Loucy (cell line): ENCODE results near the gene ANKRD34A.

ENCODE experiments used
- H2AFZ ChIP-seq: fragments of 200-600 bp; sonication (generic); 2 replicates; pipeline ENCODE4 v1.6.0; 2016; ENCODE audit warnings: antibody characterized with exemption, mild to moderate bottlenecking, low read length, moderate library complexity
- H3F3A ChIP-seq: fragments of 200-600 bp; 2 replicates; pipeline ENCODE4 v1.6.0; 2016; ENCODE audit warnings: antibody characterized with exemption, low read depth, mild to moderate bottlenecking
- H3K27me3 ChIP-seq: fragments of 200-600 bp; sonication (generic); 2 replicates; pipeline ENCODE4 v1.6.1; 2014; ENCODE audit warnings: low read length, mild to moderate bottlenecking; ENCODE audit not compliant: insufficient read depth, poor library complexity, severe bottlenecking
- H3K36me3 ChIP-seq: fragments of 200-600 bp; sonication (generic); 2 replicates; pipeline ENCODE4 v1.6.1; 2016; ENCODE audit warnings: low read length; ENCODE audit not compliant: insufficient read depth
- H3K4me1 ChIP-seq: fragments of 200-600 bp; sonication (generic); 2 replicates; pipeline ENCODE4 v1.5.1; 2014; ENCODE audit warnings: low read length, mild to moderate bottlenecking; ENCODE audit not compliant: insufficient read depth, poor library complexity, severe bottlenecking
- H3K4me2 ChIP-seq: fragments of 200-600 bp; sonication (generic); 2 replicates; pipeline ENCODE4 v1.6.0; 2014; ENCODE audit warnings: antibody characterized with exemption, low read length, low read depth, mild to moderate bottlenecking; ENCODE audit not compliant: poor library complexity, severe bottlenecking
- H3K4me3 ChIP-seq: fragments of 200-600 bp; sonication (generic); 2 replicates; pipeline ENCODE4 v1.5.1; 2014; ENCODE audit warnings: low read length, mild to moderate bottlenecking, mixed read lengths; ENCODE audit not compliant: poor library complexity, severe bottlenecking
- H3K79me2 ChIP-seq: fragments of 200-600 bp; sonication (generic); 2 replicates; pipeline ENCODE4 v1.6.1; 2014; ENCODE audit warnings: low read length; ENCODE audit not compliant: insufficient read depth
- H3K9ac ChIP-seq: fragments of 200-600 bp; sonication (generic); 2 replicates; pipeline ENCODE4 v1.6.0; 2014; ENCODE audit warnings: mild to moderate bottlenecking, low read depth, low read length, moderate library complexity; ENCODE audit not compliant: poor library complexity, severe bottlenecking
- H3K9me2 ChIP-seq: fragments of 200-600 bp; sonication (generic); replicated peaks from 2 replicates; pipeline ENCODE4 v1.6.1; 2016; ENCODE audit warnings: low read depth, low read length, mixed read lengths
- H3K9me3 ChIP-seq: fragments of 200-600 bp; sonication (generic); 2 replicates; pipeline ENCODE4 v1.6.1; 2014; ENCODE audit warnings: mild to moderate bottlenecking, antibody characterized with exemption, low read length, low read depth; ENCODE audit not compliant: insufficient read depth
- H4K20me1 ChIP-seq: fragments of 200-600 bp; sonication (generic); 2 replicates; pipeline ENCODE4 v1.6.0; 2014; ENCODE audit warnings: antibody characterized with exemption, low read length, mild to moderate bottlenecking; ENCODE audit not compliant: insufficient read depth, poor library complexity, severe bottlenecking
- CTCF ChIP-seq: fragments of 200-600 bp; sonication (generic); conservative IDR thresholded peaks from 2 replicates; pipeline ENCODE4 v1.5.1; 2014; ENCODE audit warnings: mild to moderate bottlenecking, antibody characterized with exemption, low read length
- EZH2phosphoT487 ChIP-seq: fragments of 200-600 bp; IDR thresholded peaks from 2 replicates; pipeline ENCODE4 v1.6.1; 2018; ENCODE audit warnings: antibody characterized with exemption, mild to moderate bottlenecking, moderate library complexity, borderline replicate concordance

ANKRD34A gene

GRCh38 chr1:145999321-146000024 lies 35.1 kb upstream of the ANKRD34A start:
- H3F3A ChIP-seq = 0 out of 2 replicates have a peak, but pooled peaks cover 4% of the 10 kb centered on the region
- H3K9me3 ChIP-seq = no peaks in the 10 kb centered on the region
- H3K4me3 ChIP-seq = no peak overlapping the region
- H3K4me2 ChIP-seq = peak overlapping the region; percentile 33
- peaks cover 25% of the 10 kb centered on the region for H3K79me2 ChIP-seq
- peaks cover 9% of the 10 kb centered on the region for H3K27me3 ChIP-seq
- peaks cover 21% of the 10 kb centered on the region for H3K4me1 ChIP-seq
- H3K9me2 ChIP-seq = no peaks in the 10 kb centered on the region
- peaks cover 9% of the 10 kb centered on the region; the same call in 1 of the 2 replicates for H3K36me3 ChIP-seq
- H3K9ac ChIP-seq = peak overlapping the region; percentile 38
- TF ChIP-seq EZH2phosphoT487 (no peak), CTCF (no peak)
- peak overlapping the region; percentile 9; the same call in 1 of the 2 replicates for H2AFZ ChIP-seq
- H4K20me1 ChIP-seq = peaks cover 17% of the 10 kb centered on the region

- Histone ChIP-seq H3K9me2 (no peaks in the 10 kb centered on the region), H3K9ac (peak overlapping the region; percentile 100), H3K4me2 (peak overlapping the region; percentile 91), H4K20me1 (peaks cover 35% of the 10 kb centered on the region), H3K4me3 (peak overlapping the region; percentile 98), H3K4me1 (peaks cover 34% of the 10 kb centered on the region), H3F3A (0 out of 2 replicates have a peak, but pooled peaks cover 8% of the 10 kb centered on the region), H3K9me3 (no peaks in the 10 kb centered on the region), H3K79me2 (peaks cover 43% of the 10 kb centered on the region), H3K36me3 (peaks cover 27% of the 10 kb centered on the region; the same call in 1 of the 2 replicates), H2AFZ (no peak overlapping the region), H3K27me3 (peaks cover 9% of the 10 kb centered on the region)
- TF ChIP-seq EZH2phosphoT487 = no peak
- TF ChIP-seq CTCF = 0 out of 2 replicates have a peak, but pooled peaks have one; percentile 8
Measured at GRCh38 chr1:145997718-145998023, 33.3 kb upstream of the ANKRD34A start.

GRCh38 chr1:145997016-145997717 lies 32.8 kb upstream of the ANKRD34A start:
- Histone ChIP-seq H2AFZ (no peak overlapping the region), H3K4me1 (peaks cover 39% of the 10 kb centered on the region)

More at GRCh38 chr1:145997016-145997717, 32.8 kb upstream of the ANKRD34A start:
- Histone ChIP-seq H4K20me1 (peaks cover 40% of the 10 kb centered on the region), H3K9me2 (no peaks in the 10 kb centered on the region), H3K4me2 (peak overlapping the region; percentile 91), H3K9ac (peak overlapping the region; percentile 100), H3K79me2 (peaks cover 48% of the 10 kb centered on the region), H3K27me3 (peaks cover 9% of the 10 kb centered on the region), H3K36me3 (peaks cover 29% of the 10 kb centered on the region; the same call in 1 of the 2 replicates), H3K4me3 (peak overlapping the region; percentile 98), H3K9me3 (no peaks in the 10 kb centered on the region), H3F3A (peaks cover 12% of the 10 kb centered on the region; the same call in 1 of the 2 replicates)
- TF ChIP-seq EZH2phosphoT487 (no peak), CTCF (no peak)
